ENCODE results near the gene SLCO2B1. TPM values are rescaled to one million over a fixed set of nuclear protein-coding genes. Genes with fewer than 3 reads are reported as not detected.

The SLCO2B1 gene
- total and polyA plus RNA-seq, 5 experiments from 2014 or later: 0.99 to 2.3 TPM; not detected in 3

DNA sequence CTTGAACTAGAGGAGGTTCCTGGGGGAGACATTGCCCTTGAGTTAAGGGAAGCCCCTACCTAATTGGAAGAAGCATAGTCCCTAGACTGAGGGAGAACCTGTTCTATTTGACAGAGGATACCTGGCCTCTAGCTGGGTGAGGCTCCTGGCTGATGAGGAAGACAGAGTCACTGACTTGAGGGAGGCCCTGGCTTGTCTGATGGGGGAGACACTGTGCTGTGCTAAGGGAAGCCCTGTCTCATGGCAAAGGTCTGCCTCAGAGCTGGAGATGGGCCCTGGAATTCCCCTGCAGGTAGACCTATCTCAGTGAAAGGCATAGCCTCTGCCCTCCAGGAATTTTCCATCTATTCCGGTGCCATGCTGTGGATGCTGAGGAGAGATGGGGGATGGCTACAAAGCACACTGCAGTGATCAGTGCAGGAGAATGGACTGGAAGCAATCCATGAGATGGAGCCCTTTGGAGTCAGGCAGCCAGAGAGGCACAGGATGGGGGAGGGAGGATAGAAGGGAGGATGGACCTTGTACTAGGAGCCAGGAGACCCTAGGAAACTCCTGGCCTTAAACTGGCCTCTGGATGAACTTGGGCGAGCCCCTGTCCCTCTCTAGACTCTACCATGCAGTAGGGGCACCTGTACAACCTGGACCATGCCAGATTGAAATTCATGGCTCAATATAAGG, 39.9 kb downstream of the SLCO2B1 start:
- Mint-ChIP-seq H3K27ac (peak overlapping the region in 1 of 10 donors; percentile 45), H3K4me1 (no peaks in the 10 kb centered on the region)
- POLR2A ChIA-PET: no interaction called here

DNA sequence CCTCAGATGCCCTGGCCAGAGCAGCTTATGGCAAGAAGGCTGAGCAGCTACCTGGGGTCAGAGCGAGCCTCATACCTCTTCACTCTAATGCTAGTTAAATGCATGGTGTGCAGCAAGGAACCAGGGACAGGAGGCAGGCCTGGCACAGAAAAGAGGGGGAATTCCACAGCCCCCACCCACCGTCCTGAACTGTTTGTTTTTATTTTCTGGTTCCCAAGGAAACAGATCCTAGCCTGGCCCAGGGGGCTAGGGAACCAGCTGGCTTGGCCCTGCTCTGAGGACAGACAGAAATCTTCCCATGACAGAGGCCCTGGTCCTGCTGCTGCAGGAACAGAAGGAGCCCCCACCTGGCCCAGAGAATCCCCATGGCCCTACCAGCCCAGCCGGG, 40.4 kb downstream of the SLCO2B1 start:
- POLR2A ChIA-PET: no interaction called here
- DNase-seq: no peak
- Mint-ChIP-seq H3K9me3 (no peaks in the 10 kb centered on the region), H3K36me3 (no peaks in the 10 kb centered on the region), H3K4me3 (peak overlapping the region in 1 of 10 donors; percentile 62), H3K27ac (no peak overlapping the region), H3K4me1 (no peaks in the 10 kb centered on the region), H3K27me3 (peaks cover 0 to 1% (median 0%) of the 10 kb centered on the region in 5 donors)
- ATAC-seq: no peak

More for the DNA sequence above, 39.9 kb downstream of the SLCO2B1 start:
- no peak for ATAC-seq
- H3K4me3 Mint-ChIP-seq: no peak overlapping the region
- no peaks in the 10 kb centered on the region for H3K9me3 Mint-ChIP-seq
- H3K27me3 Mint-ChIP-seq: peaks cover 0 to 1% (median 0%) of the 10 kb centered on the region in 5 donors
- no peak for DNase-seq
- H3K36me3 Mint-ChIP-seq: no peaks in the 10 kb centered on the region

DNA sequence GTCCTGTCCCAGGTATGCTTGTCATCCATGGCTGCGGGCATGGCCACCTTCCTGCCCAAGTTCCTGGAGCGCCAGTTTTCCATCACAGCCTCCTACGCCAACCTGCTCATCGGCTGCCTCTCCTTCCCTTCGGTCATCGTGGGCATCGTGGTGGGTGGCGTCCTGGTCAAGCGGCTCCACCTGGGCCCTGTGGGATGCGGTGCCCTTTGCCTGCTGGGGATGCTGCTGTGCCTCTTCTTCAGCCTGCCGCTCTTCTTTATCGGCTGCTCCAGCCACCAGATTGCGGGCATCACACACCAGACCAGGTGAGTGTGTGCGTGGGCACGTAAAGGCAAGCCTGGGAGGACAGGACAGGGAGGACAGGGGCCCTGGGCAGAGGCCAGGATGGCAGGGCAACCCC, 42.4 kb downstream of the SLCO2B1 start:
- no peaks in the 10 kb centered on the region for H3K36me3 Mint-ChIP-seq
- H3K4me1 Mint-ChIP-seq: no peaks in the 10 kb centered on the region
- H3K27ac Mint-ChIP-seq: peak overlapping the region in 1 of 10 donors; percentile 43
- DNase-seq (no peak), ATAC-seq (no peak)
- H3K9me3 Mint-ChIP-seq: no peaks in the 10 kb centered on the region
- H3K27me3 Mint-ChIP-seq: no peaks in the 10 kb centered on the region
- no peak overlapping the region for H3K4me3 Mint-ChIP-seq
- POLR2A ChIA-PET: no interaction called here

DNA sequence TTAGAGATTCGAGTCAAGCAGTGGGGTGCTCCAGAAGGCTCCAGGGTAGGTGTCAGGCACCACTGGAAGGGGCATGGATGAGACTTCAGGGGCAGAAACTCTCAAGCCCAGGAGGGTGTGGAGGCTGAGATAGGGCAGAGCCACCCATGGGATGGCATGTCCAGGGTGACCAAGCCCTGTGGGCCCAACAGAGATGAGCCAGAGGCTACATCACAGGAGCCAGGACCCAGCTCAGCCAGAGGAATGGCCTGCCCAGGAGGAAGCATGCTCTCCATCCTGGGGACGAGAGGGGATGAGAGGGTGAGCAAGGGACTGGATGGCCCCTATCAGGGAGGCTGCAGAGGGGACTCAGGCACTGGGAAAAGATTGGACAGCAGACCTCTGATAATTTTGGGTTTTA, 42.8 kb downstream of the SLCO2B1 start:
- H3K27ac Mint-ChIP-seq: peak overlapping the region in 1 of 10 donors; percentile 43
- POLR2A ChIA-PET: no interaction called here

DNA sequence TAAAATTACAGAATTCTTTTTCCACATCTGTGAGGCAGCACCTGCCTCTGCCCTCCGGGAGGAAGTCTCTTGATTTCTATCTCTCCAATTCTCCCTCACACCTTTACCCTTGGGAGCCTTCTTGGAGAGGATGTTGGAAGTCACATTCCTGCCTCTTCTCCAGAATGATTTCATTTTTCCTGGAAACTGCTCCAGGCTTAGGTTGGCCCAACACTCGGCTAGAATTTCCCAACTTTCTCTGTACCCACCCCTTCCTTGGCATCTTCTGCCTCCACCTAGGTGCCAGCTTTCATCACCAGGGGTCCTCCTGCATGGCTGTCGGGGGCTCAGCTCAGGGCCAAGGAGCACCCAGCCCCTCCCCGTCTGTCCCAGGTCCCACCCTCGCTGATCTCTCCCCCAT, 43.2 kb downstream of the SLCO2B1 start:
- no peaks in the 10 kb centered on the region for H3K36me3 Mint-ChIP-seq
- POLR2A ChIA-PET: no interaction called here
- ATAC-seq (no peak), DNase-seq (no peak)
- no peak overlapping the region for H3K27ac Mint-ChIP-seq
- H3K9me3 Mint-ChIP-seq: no peaks in the 10 kb centered on the region
- no peak overlapping the region for H3K4me3 Mint-ChIP-seq
- H3K27me3 Mint-ChIP-seq: no peaks in the 10 kb centered on the region
- peaks cover 0 to 2% (median 0%) of the 10 kb centered on the region in 4 donors for H3K4me1 Mint-ChIP-seq

More for the DNA sequence above, 42.8 kb downstream of the SLCO2B1 start:
- DNase-seq (no peak), ATAC-seq (no peak)
- Mint-ChIP-seq H3K4me3 (no peak overlapping the region), H3K27me3 (no peaks in the 10 kb centered on the region), H3K4me1 (no peaks in the 10 kb centered on the region), H3K9me3 (no peaks in the 10 kb centered on the region), H3K36me3 (no peaks in the 10 kb centered on the region)

DNA sequence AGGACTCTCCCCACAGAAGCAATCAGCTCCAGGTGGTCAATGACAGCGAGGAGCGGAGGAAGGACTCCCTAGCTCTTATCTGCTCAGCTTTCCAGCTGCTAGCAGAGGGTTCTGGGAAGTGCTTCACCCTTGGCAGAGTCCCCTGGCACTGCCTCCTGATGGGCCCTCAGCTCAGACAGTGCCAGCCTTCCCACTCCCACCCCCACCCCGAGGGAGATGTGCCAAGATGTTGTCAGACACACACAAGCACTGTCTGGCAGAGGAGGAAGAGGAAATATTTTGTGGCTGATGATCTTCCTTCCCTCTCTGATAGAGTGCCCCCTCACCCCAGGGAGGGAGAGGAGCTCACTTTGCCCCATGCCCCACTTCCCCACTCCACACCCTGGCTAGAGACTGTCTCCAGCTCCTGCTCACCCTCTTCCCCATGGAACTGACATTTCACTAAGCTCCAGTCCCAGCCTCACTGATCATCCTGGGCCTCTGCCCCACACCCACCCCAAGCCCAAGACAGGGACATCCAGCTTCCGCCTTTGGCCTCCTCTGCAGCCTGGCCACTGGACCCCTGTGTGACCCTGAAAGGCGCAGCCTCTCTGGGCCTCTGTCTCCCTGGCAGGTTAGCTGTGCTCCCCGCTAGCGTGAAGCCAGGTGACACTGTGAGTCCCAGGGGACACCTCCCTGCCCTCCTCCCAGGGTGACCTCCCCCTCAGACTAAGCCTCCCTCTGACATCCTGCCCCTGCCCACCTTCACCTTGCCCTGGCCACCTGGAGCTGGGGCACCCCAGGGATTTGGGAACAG, 44.5 kb downstream of the SLCO2B1 start:
- ATAC-seq (no peak), DNase-seq (no peak)
- no peak overlapping the region for H3K4me3 Mint-ChIP-seq
- H3K27ac Mint-ChIP-seq: no peak overlapping the region
- H3K4me1 Mint-ChIP-seq: peaks cover 0 to 2% (median 0%) of the 10 kb centered on the region in 4 donors
- H3K36me3 Mint-ChIP-seq: no peaks in the 10 kb centered on the region
- H3K27me3 Mint-ChIP-seq: no peaks in the 10 kb centered on the region
- POLR2A ChIA-PET: no interaction called here
- H3K9me3 Mint-ChIP-seq: no peaks in the 10 kb centered on the region

DNA sequence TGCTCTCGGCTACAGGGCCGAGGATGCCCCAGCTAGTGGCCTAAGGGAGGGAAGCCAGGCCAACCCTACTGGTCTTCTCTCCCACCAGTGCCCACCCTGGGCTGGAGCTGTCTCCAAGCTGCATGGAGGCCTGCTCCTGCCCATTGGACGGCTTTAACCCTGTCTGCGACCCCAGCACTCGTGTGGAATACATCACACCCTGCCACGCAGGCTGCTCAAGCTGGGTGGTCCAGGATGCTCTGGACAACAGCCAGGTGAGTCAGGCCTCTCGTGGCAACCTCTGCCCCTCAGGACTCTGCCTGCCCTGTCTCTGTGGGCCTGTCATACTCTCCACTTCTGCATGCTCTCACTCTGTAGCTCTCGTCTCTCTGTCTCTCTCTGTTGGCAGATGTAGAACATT, 45.5 kb downstream of the SLCO2B1 start:
- Mint-ChIP-seq H3K4me1 (peaks cover 0 to 2% (median 0%) of the 10 kb centered on the region in 4 donors), H3K27me3 (peaks cover 0 to under 1% (median 0%) of the 10 kb centered on the region in 5 donors), H3K27ac (no peak overlapping the region), H3K36me3 (no peaks in the 10 kb centered on the region), H3K9me3 (no peaks in the 10 kb centered on the region), H3K4me3 (no peak overlapping the region)
- POLR2A ChIA-PET: no interaction called here
- DNase-seq: no peak
- ATAC-seq: no peak

DNA sequence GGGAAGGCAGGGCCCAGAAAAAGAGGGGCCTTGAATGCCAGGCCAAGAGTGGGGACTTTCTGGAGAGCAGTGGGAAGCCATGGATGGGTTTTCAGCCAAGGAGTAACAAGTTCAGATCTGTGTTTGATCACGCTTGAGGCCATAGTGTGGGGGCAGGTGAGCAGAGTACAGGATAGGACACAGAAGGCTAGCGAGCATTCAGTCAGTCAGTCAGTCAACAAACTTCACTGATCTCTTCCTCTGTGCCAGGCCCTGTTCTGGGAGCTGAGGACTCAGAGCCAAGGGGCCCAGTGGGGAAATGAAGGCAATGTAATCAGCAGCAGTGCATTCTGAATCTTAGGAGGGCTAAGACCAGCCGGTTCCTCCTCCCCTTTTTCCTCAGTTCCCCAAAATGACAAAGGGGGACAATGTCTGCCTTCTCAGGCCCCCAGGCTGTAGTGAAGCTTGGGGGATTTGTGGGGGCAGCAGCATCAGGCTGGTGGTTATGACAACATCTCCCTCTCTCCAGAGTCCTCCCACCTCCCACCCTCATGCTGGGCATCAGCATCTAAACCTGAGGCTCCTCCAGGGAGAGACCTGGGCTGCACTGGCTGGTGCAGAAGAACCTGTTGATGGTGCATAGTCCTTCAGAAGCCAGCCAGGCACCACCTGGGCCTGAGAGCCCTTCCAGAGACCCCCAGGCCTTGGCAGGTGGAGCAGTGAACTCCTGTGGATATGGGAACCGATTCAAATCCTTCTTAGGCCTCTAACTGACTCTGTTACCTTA, 46.8 kb downstream of the SLCO2B1 start:
- no peak overlapping the region for H3K4me3 Mint-ChIP-seq
- ATAC-seq (no peak), DNase-seq (no peak)
- H3K27me3 Mint-ChIP-seq: peaks cover 0 to 9% (median 0%) of the 10 kb centered on the region in 5 donors
- peaks cover 0 to 2% (median 0%) of the 10 kb centered on the region in 4 donors for H3K4me1 Mint-ChIP-seq
- POLR2A ChIA-PET: no interaction called here
- H3K27ac Mint-ChIP-seq: no peak overlapping the region
- no peaks in the 10 kb centered on the region for H3K36me3 Mint-ChIP-seq
- H3K9me3 Mint-ChIP-seq: no peaks in the 10 kb centered on the region

DNA sequence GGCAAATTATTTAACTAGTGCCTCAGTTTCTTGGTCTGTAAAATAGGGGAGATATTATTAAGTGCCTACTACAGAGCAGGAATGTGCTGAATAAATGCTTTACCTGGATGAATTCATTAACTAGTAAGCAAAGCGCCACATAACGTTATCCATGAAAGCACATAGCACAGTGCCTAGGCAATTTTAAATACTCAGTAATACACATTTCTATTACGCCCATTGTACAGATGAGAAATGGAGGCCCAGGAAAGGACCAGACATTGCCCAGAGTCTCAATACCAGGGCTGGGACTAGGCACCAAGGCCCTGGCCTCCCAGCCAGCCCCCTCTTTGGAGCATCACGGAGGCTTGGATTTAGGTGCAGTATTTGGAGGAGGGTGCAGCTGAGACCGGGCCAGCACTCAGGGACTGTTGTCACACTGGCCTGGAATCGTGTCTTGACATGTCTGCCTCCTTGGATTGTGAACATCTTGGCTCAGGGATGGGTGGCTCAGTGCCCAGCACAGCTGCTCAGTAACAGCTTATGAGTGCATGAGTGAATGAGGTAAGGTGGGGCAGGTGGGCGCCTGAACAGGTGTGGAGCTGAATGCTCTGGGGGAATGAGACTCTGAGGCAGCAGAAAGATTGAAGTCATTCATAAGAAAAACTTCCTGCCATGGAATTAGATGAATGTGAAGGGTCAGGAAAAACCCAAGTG, 47.5 kb downstream of the SLCO2B1 start:
- Mint-ChIP-seq H3K36me3 (no peaks in the 10 kb centered on the region), H3K9me3 (no peaks in the 10 kb centered on the region), H3K4me1 (peaks cover 0 to 2% (median 0%) of the 10 kb centered on the region in 4 donors), H3K4me3 (no peak overlapping the region), H3K27me3 (peaks cover 0 to 9% (median 0%) of the 10 kb centered on the region in 5 donors), H3K27ac (no peak overlapping the region)
- ATAC-seq (no peak), DNase-seq (no peak)
- POLR2A ChIA-PET: no interaction called here

DNA sequence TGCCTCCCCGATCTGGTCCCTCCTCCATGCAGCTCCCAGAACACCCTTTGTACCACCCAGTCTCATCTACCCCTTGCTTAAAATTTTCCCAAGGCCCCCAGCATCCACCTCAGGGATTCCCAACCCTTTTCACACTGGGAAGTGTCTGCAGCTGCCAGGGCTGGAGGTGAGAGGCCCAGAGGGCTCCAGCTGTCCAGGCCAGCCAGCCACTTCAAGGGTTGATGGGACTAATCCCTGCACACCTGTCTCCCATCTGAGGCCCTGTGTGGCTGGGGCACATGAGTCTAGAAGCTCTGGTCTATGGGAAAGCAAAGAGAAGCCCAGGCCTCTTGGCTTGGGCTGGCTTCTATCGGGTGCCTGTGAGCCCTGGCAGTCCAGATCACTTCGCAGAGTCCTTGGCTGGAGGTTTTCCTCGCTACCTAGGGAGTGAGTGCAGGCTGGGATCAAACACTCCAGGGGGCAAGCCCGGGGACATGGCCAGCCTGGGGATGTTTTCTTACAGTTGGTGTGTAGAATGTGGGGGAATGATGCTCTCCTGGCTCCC, 48.6 kb downstream of the SLCO2B1 start:
- peaks cover 0 to 9% (median 0%) of the 10 kb centered on the region in 5 donors for H3K27me3 Mint-ChIP-seq
- DNase-seq (no peak), ATAC-seq (no peak)
- H3K9me3 Mint-ChIP-seq: no peaks in the 10 kb centered on the region
- H3K36me3 Mint-ChIP-seq: no peaks in the 10 kb centered on the region
- H3K27ac Mint-ChIP-seq: peak overlapping the region in 1 of 10 donors; percentile 78
- peaks cover 0 to 2% (median 0%) of the 10 kb centered on the region in 4 donors for H3K4me1 Mint-ChIP-seq
- POLR2A ChIA-PET: no interaction called here
- no peak overlapping the region for H3K4me3 Mint-ChIP-seq

DNA sequence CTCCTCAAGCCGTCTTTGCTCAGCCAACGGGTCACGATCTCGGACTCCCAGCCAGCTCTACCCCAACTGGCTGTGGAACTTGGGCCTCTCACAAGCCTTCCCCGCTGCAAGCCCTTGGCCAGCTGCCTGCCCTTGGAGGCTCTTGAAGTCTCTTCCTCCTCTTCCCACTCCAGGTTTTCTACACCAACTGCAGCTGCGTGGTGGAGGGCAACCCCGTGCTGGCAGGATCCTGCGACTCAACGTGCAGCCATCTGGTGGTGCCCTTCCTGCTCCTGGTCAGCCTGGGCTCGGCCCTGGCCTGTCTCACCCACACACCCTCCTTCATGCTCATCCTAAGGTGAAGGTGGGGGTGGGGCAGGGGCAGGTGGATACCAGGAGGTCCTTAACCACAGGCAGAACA, 49.1 kb downstream of the SLCO2B1 start:
- DNase-seq (no peak), ATAC-seq (no peak)
- H3K4me1 Mint-ChIP-seq: peaks cover 0 to 2% (median 0%) of the 10 kb centered on the region in 4 donors
- no peak overlapping the region for H3K4me3 Mint-ChIP-seq
- H3K36me3 Mint-ChIP-seq: no peaks in the 10 kb centered on the region
- POLR2A ChIA-PET: interaction anchor here (0.5 kb wide), 1 partner anchor 562 kb away, joined by 5 read pairs; no protein-coding TSS in a partner anchor
- H3K9me3 Mint-ChIP-seq: no peaks in the 10 kb centered on the region
- H3K27ac Mint-ChIP-seq: peak overlapping the region in 1 of 10 donors; percentile 46
- H3K27me3 Mint-ChIP-seq: peaks cover 0 to 9% (median 0%) of the 10 kb centered on the region in 5 donors

DNA sequence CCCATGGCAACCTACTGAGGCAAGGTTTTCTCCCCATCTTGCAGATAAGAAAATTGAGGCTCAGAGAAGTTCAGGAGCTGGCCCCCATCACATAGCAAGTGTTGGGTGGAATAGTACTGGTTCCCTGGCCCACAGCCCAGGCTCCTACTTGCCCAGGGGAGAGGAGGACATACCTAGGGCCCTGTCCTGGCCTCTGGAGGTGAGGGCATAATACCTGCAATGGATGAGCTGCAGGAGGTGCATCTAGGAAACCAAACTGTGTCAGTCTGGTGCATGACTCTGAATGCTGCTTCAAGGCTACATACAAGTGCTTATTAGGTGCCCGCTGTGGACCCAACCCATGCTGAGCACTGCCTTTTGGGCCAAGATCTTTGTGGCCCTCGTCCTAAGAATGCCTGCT, 49.6 kb downstream of the SLCO2B1 start:
- H3K27ac Mint-ChIP-seq: no peak overlapping the region
- peaks cover 0 to 9% (median 0%) of the 10 kb centered on the region in 5 donors for H3K27me3 Mint-ChIP-seq
- no peak overlapping the region for H3K4me3 Mint-ChIP-seq
- no peak for ATAC-seq
- POLR2A ChIA-PET: interaction anchor here (0.5 kb wide), 1 partner anchor 563 kb away, joined by 5 read pairs; no protein-coding TSS in a partner anchor
- DNase-seq: no peak
- no peaks in the 10 kb centered on the region for H3K9me3 Mint-ChIP-seq
- peaks cover 0 to 2% (median 0%) of the 10 kb centered on the region in 4 donors for H3K4me1 Mint-ChIP-seq
- H3K36me3 Mint-ChIP-seq: no peaks in the 10 kb centered on the region
